Measurements from ENCODE around the gene NOM1. TPM values are rescaled to one million over a fixed set of nuclear protein-coding genes. Genes with fewer than 3 reads are reported as not detected.
A peak's percentile ranks its signal among the peaks of the same experiment; 100 is the strongest.

The NOM1 gene
- total and polyA plus RNA-seq, 2 donors (not counting 3 experiments of a cell fraction or from before 2014, with no cell fraction given): 13.7 to 38.6 TPM

DNA sequence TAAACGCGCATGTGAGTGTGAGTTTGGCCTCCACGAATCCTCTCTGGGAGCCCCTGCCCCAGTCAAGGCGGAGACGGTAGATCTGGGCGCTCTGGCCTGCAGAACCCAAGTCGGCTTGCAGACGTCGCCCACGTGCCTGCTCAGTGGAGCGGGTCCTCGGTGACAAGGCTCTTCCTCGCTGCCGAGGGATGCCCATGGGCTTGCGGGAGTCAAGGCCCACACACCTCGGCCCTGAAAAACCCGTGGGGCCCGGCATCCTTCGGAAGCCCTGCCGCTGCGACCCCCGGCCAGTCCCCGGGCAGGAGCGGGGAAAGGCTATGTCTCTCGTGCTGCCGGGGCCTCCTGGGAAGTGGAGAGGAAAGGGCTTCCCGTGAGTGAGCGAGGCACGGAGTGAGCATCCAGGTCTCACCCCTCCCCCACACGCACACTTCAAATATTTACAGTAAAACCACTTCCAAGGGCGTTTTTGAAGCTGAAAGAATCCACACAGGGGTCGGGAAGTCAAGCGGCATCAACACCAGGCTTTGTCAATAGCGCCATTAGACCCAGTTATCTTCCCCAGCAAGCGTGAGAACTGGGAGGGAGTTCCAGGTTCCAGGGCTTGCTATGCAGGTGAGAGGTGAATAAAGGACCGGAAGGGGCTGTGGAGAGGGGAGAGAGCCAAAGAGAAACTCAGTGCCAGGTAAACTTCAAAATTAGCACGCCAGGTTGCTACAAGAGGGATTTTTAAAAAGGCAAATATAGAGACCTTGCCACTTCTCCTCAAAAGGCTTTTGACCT lies 62.0 kb downstream of the NOM1 start:
- no peak for TF ChIP-seq FOS (IDR thresholded peaks at IDR 0.05; ENCODE audit: borderline replicate concordance, insufficient read depth, low read length)
- peak; percentile 91 for TF ChIP-seq EZH2 (IDR thresholded peaks at IDR 0.05; ENCODE audit: borderline replicate concordance, low read depth, low read length, severe bottlenecking)
- H2AFZ ChIP-seq (ENCODE audit: low read depth, low read length): no peak overlapping the region
- H3K79me2 ChIP-seq (ENCODE audit: control insufficient read depth, insufficient read depth, low read length): no peaks in the 10 kb centered on the region
- dilution Hi-C loops (cut with MboI; ENCODE audit: extremely low pct_ligation_motif_present, low sequenced_read_pairs) (no loop called here), intact Hi-C loops (cut with micrococcal nuclease) (no loop called here)
- H4K20me1 ChIP-seq (replicated peaks; ENCODE audit: control insufficient read depth, extremely low read depth, insufficient read depth, low read length): no peaks in the 10 kb centered on the region
- no peaks in the 10 kb centered on the region for H3K9me1 ChIP-seq (replicated peaks; ENCODE audit: control insufficient read depth, extremely low read depth, insufficient read depth, low read length)
- no peak overlapping the region for H3K27ac ChIP-seq (ENCODE audit: insufficient read depth, low read depth, low read length)
- H3K4me1 ChIP-seq (ENCODE audit: control insufficient read depth, extremely low read depth, insufficient read depth, low read length): no peaks in the 10 kb centered on the region
- FAIRE-seq: no peak
- no peak overlapping the region for H3K4me3 ChIP-seq (replicated peaks in 1 of 3; ENCODE audit: insufficient read depth in 1 of 3, low read depth in 1 of 3, low read length in 3 of 3)
- no peak overlapping the region for H3K9ac ChIP-seq (replicated peaks; ENCODE audit: extremely low read depth, insufficient read depth, low read length)
- H3K36me3 ChIP-seq (ENCODE audit: control insufficient read depth in 2 of 2, extremely low read depth in 1 of 2, insufficient read depth in 2 of 2, low read length in 2 of 2): no peaks in the 10 kb centered on the region
- no peak overlapping the region for H3K4me2 ChIP-seq (ENCODE audit: insufficient read depth, low read length)
- ChIA-PET POLR2A (no interaction called here), CTCF (no interaction called here)
- H3K9me3 ChIP-seq (replicated peaks; ENCODE audit: control insufficient read depth, insufficient read depth, low read length): no peaks in the 10 kb centered on the region
- BruUV-seq (replicated peaks): no TSS peak
- DNase-seq (ENCODE audit: low read depth, low spot score): no peak
- peaks cover 83 to 96% of the 10 kb centered on the region in 2 experiments for H3K27me3 ChIP-seq (ENCODE audit: control insufficient read depth in 2 of 2, insufficient read depth in 2 of 2, low read length in 2 of 2)

GRCh38 chr7:157012113-157012547 lies 62.6 kb downstream of the NOM1 start:
- ChIA-PET POLR2A (no interaction called here), CTCF (interaction anchor here (0.7 kb wide), 1 partner anchor 20 kb away, joined by 3 read pairs; no protein-coding TSS in a partner anchor)
- Histone ChIP-seq H3K27me3 (ENCODE audit: control insufficient read depth in 2 of 2, insufficient read depth in 2 of 2, low read length in 2 of 2) (peaks cover 87 to 96% of the 10 kb centered on the region in 2 experiments), H3K4me1 (ENCODE audit: control insufficient read depth, extremely low read depth, insufficient read depth, low read length) (no peaks in the 10 kb centered on the region), H3K79me2 (ENCODE audit: control insufficient read depth, insufficient read depth, low read length) (no peaks in the 10 kb centered on the region), H3K4me3 (replicated peaks in 1 of 3; ENCODE audit: insufficient read depth in 1 of 3, low read depth in 1 of 3, low read length in 3 of 3) (no peak overlapping the region), H3K36me3 (ENCODE audit: control insufficient read depth in 2 of 2, extremely low read depth in 1 of 2, insufficient read depth in 2 of 2, low read length in 2 of 2) (no peaks in the 10 kb centered on the region), H2AFZ (ENCODE audit: low read depth, low read length) (no peak overlapping the region), H3K9me1 (replicated peaks; ENCODE audit: control insufficient read depth, extremely low read depth, insufficient read depth, low read length) (no peaks in the 10 kb centered on the region), H3K9me3 (replicated peaks; ENCODE audit: control insufficient read depth, insufficient read depth, low read length) (no peaks in the 10 kb centered on the region), H3K4me2 (ENCODE audit: insufficient read depth, low read length) (no peak overlapping the region), H3K9ac (replicated peaks; ENCODE audit: extremely low read depth, insufficient read depth, low read length) (no peak overlapping the region), H4K20me1 (replicated peaks; ENCODE audit: control insufficient read depth, extremely low read depth, insufficient read depth, low read length) (no peaks in the 10 kb centered on the region), H3K27ac (ENCODE audit: insufficient read depth, low read depth, low read length) (no peak overlapping the region)
- dilution Hi-C loops (cut with MboI; ENCODE audit: extremely low pct_ligation_motif_present, low sequenced_read_pairs): no loop called here
- TF ChIP-seq EZH2 (IDR thresholded peaks at IDR 0.05; ENCODE audit: borderline replicate concordance, low read depth, low read length, severe bottlenecking) (peak; percentile 72), MYC (IDR thresholded peaks at IDR 0.05; ENCODE audit: low read depth, low read length) (no peak)
- FAIRE-seq: no peak
- intact Hi-C loops (cut with micrococcal nuclease): no loop called here
- DNase-seq (ENCODE audit: low read depth, low spot score): no peak
- BruUV-seq (replicated peaks): no TSS peak

Measured in endothelial cell of umbilical vein (primary cell).